Hematopoietic multipotent progenitor cell treated with erythropoietin and hydrocortisone succinate and interleukin-3 and kit ligand, for 4 days (in vitro differentiated cells): ENCODE results near the gene ERGIC3.
A peak's percentile ranks its signal among the peaks of the same experiment; 100 is the strongest.
"Not testable (repeated sequence)": the region's sequence is repeated elsewhere in the genome, so short reads cannot be mapped to it uniquely, and the experiment has no call there.

Experiments used
- DNase-seq: peaks from one replicate; pipeline ENCODE4 v3.0.0-alpha.2; 2015

ERGIC3 gene

GRCh38 chr20:35518955-35519354, 22.9 kb upstream of the ERGIC3 start:
- DNase-seq: no peak

GRCh38 chr20:35523298-35523888, 18.5 kb upstream of the ERGIC3 start:
- peak; percentile 61 for DNase-seq

GRCh38 chr20:35525639-35526038, 16.2 kb upstream of the ERGIC3 start:
- DNase-seq: no peak

- no peak for DNase-seq
Observed at GRCh38 chr20:35527122-35527769, 14.6 kb upstream of the ERGIC3 start.

GRCh38 chr20:35529552-35529951, 12.3 kb upstream of the ERGIC3 start, which contains the start of gene C20orf173:
Gene C20orf173, minus strand, starts transcription at chr20:35529652. Its CDS starts 279 bp downstream, at chr20:35529373.
- DNase-seq: no peak

- peak; percentile 86 for DNase-seq
Observed at GRCh38 chr20:35539756-35540212, 2.1 kb upstream of the ERGIC3 start.

- no peak for DNase-seq
Observed at GRCh38 chr20:35541118-35541782, 628 bp upstream of the ERGIC3 start.

- DNase-seq: no peak
Observed at GRCh38 chr20:35542990-35543389, 1.1 kb downstream of the ERGIC3 start.

GRCh38 chr20:35544436-35544835, 2.6 kb downstream of the ERGIC3 start:
- no peak for DNase-seq

GRCh38 chr20:35544941-35545340, 3.1 kb downstream of the ERGIC3 start:
- DNase-seq: peak; percentile 24

GRCh38 chr20:35546127-35546526, 4.2 kb downstream of the ERGIC3 start:
- no peak for DNase-seq

GRCh38 chr20:35547329-35547728, 5.5 kb downstream of the ERGIC3 start:
- DNase-seq: no peak

GRCh38 chr20:35551503-35551902, 9.6 kb downstream of the ERGIC3 start:
- DNase-seq: no peak

- no peak for DNase-seq
Observed at GRCh38 chr20:35552914-35553313, 11.0 kb downstream of the ERGIC3 start.

GRCh38 chr20:35555461-35555860, 13.6 kb downstream of the ERGIC3 start:
- DNase-seq: not testable (repeated sequence)

- DNase-seq: no peak
Observed at GRCh38 chr20:35555951-35556645, 14.2 kb downstream of the ERGIC3 start.

GRCh38 chr20:35556871-35557270, 15.0 kb downstream of the ERGIC3 start:
- DNase-seq: no peak

- no peak for DNase-seq
Observed at GRCh38 chr20:35558451-35558850, 16.6 kb downstream of the ERGIC3 start.

- no peak for DNase-seq
Observed at GRCh38 chr20:35559042-35559693, 17.3 kb downstream of the ERGIC3 start.

- no peak for DNase-seq
Observed at GRCh38 chr20:35560105-35560511, 18.2 kb downstream of the ERGIC3 start.

GRCh38 chr20:35560541-35560940, 18.7 kb downstream of the ERGIC3 start:
- no peak for DNase-seq

- peak; percentile 75 for DNase-seq
Observed at GRCh38 chr20:35561268-35561667, 19.4 kb downstream of the ERGIC3 start.

- no peak for DNase-seq
Observed at GRCh38 chr20:35561671-35562070, 19.8 kb downstream of the ERGIC3 start.
